Measurements from ENCODE around the gene PPP1R13B.

The PPP1R13B gene

GRCh38 chr14:103762541-103762940, 84.8 kb downstream of the PPP1R13B start:
- FAIRE-seq: no peak

GRCh38 chr14:103762036-103762435, 85.3 kb downstream of the PPP1R13B start:
- no peak for FAIRE-seq
- TF ChIP-seq CTCF (IDR thresholded peaks at IDR 0.05; ENCODE audit: insufficient read depth, missing control alignments): no peak
- DNase-seq (ENCODE audit: insufficient read length, low spot score): no peak

More at GRCh38 chr14:103762541-103762940, 84.8 kb downstream of the PPP1R13B start:
- TF ChIP-seq CTCF (IDR thresholded peaks at IDR 0.05; ENCODE audit: insufficient read depth, missing control alignments): no peak
- no peak for DNase-seq (ENCODE audit: insufficient read length, low spot score)

- no peak for DNase-seq (ENCODE audit: insufficient read length, low spot score)
- FAIRE-seq: no peak
- TF ChIP-seq CTCF (IDR thresholded peaks at IDR 0.05; ENCODE audit: insufficient read depth, missing control alignments): no peak
Measured at GRCh38 chr14:103758059-103758776, 89.2 kb downstream of the PPP1R13B start.

- TF ChIP-seq CTCF (IDR thresholded peaks at IDR 0.05; ENCODE audit: insufficient read depth, missing control alignments): no peak
- DNase-seq (ENCODE audit: insufficient read length, low spot score): no peak
- FAIRE-seq: no peak
Measured at GRCh38 chr14:103755060-103755459, 92.3 kb downstream of the PPP1R13B start.

- DNase-seq (ENCODE audit: insufficient read length, low spot score) (no peak), FAIRE-seq (no peak)
- TF ChIP-seq CTCF (IDR thresholded peaks at IDR 0.05; ENCODE audit: insufficient read depth, missing control alignments): no peak
Measured at GRCh38 chr14:103753774-103754173, 93.6 kb downstream of the PPP1R13B start.

GRCh38 chr14:103749860-103750259, 97.5 kb downstream of the PPP1R13B start:
- TF ChIP-seq CTCF (IDR thresholded peaks at IDR 0.05; ENCODE audit: insufficient read depth, missing control alignments): peak; percentile 15
- DNase-seq (ENCODE audit: insufficient read length, low spot score) (no peak), FAIRE-seq (no peak)

- no peak for TF ChIP-seq CTCF (IDR thresholded peaks at IDR 0.05; ENCODE audit: insufficient read depth, missing control alignments)
- no peak for FAIRE-seq
- DNase-seq (ENCODE audit: insufficient read length, low spot score): no peak
Measured at GRCh38 chr14:103749452-103749851, 97.9 kb downstream of the PPP1R13B start.
